HCT116 (cell line): ENCODE results near the gene UBE2V1. TPM values are rescaled to one million over a fixed set of nuclear protein-coding genes. Genes with fewer than 3 reads are reported as not detected.

ENCODE experiments used
- ATAC-seq: fragments of 200-7000 bp; cut with Tn5 transposase; 2 replicates; pipeline ENCODE4 v1.9.1; 2020; ENCODE audit warnings: mild to moderate bottlenecking, moderate library complexity
- BruUV-seq: library from RNA; stranded (reverse); fragments of 400-500 nt; replicated peaks from 2 replicates; lab custom pipeline; 2021; lab: Mats Ljungman, UMichigan
- CTCF ChIA-PET: fragments of 300-600 bp; sonication (Branson Sonifier 250); formaldehyde crosslinking; loops from one replicate; lab custom pipeline; 2021; ENCODE audit warnings: antibody characterized with exemption; lab: Charles Lee
- POLR2A ChIA-PET: fragments of 300-600, 350-600 bp; sonication (Branson Sonifier 250); formaldehyde crosslinking; loops from one replicate; lab custom pipeline; 2021; ENCODE audit warnings: antibody characterized with exemption; lab: Charles Lee
- RAD21 ChIA-PET, 2 experiments: fragments of 300-600 bp; sonication (Branson Sonifier 250); formaldehyde crosslinking; loops; one replicate each; lab custom pipeline; 2023; ENCODE audit warnings: low total read pairs in 2 of 2; ENCODE audit not compliant: uncharacterized antibody in 2 of 2, unreplicated experiment in 2 of 2, low non-redundant PET in 1 of 2; lab: Charles Lee
- DNase-seq: peaks from one replicate; pipeline ENCODE4 v3.0.0-alpha.2; 2010; ENCODE audit warnings: low read depth, low spot score
- H2AFZ ChIP-seq: fragments of 200-600 bp; shearing (Covaris generic), sonication (generic); 2 replicates; pipeline ENCODE4 v1.6.1; 2017; ENCODE audit warnings: low read depth, mixed run types, mixed read lengths, antibody characterized with exemption, low read length; ENCODE audit not compliant: poor library complexity, severe bottlenecking
- H3K27ac ChIP-seq: 2 replicates; pipeline ENCODE4 v1.5.1; 2012; ENCODE audit warnings: low read depth, low read length
- H3K27me3 ChIP-seq: fragments of 200-600 bp; sonication (generic); 2 replicates; pipeline ENCODE4 v1.6.1; 2016; ENCODE audit warnings: mixed run types, low read length, mixed read lengths; ENCODE audit not compliant: insufficient read depth
- H3K36me3 ChIP-seq, 2 experiments: fragments of 200-500 bp in 1 of 2; fragments of 200-600 bp in 1 of 2; sonication (Bioruptor generic) in 1 of 2; sonication (generic) in 1 of 2; 2 replicates each; pipeline versions ENCODE4 v1.5.1 to v1.6.1; 2014 to 2016; ENCODE audit warnings: low read length in 2 of 2, inconsistent platforms in 1 of 2, mixed read lengths in 1 of 2, mixed run types in 1 of 2; ENCODE audit not compliant: insufficient read depth in 2 of 2, control insufficient read depth in 1 of 2
- H3K4me1 ChIP-seq, 2 experiments: fragments of 200-600 bp in 1 of 2; sonication (generic) in 1 of 2; 2 replicates each; pipeline versions ENCODE4 v1.5.1 to v1.6.1; 2012 to 2017; ENCODE audit warnings: low read length in 2 of 2, inconsistent platforms in 1 of 2, mild to moderate bottlenecking in 1 of 2, mixed read lengths in 1 of 2, mixed run types in 1 of 2, moderate library complexity in 1 of 2; ENCODE audit not compliant: insufficient read depth in 2 of 2, control insufficient read depth in 1 of 2
- H3K4me2 ChIP-seq: fragments of 200-600 bp; sonication (generic); 2 replicates; pipeline ENCODE4 v1.6.1; 2017; ENCODE audit warnings: mixed run types, low read length, mixed read lengths
- H3K4me3 ChIP-seq, 2 experiments: fragments of 200-600 bp in 1 of 2; sonication (generic) in 1 of 2; replicated peaks in 1 of 2; 2 replicates each; pipeline ENCODE4 v1.5.1; 2011 to 2016; ENCODE audit warnings: low read length in 2 of 2, control low read depth in 1 of 2, low read depth in 1 of 2, mild to moderate bottlenecking in 1 of 2, mixed read lengths in 1 of 2, mixed run types in 1 of 2
- H3K79me2 ChIP-seq: fragments of 200-600 bp; sonication (generic); 2 replicates; pipeline ENCODE4 v1.6.1; 2017; ENCODE audit warnings: mild to moderate bottlenecking, mixed run types, low read length, moderate library complexity, mixed read lengths; ENCODE audit not compliant: insufficient read depth
- H3K9ac ChIP-seq: fragments of 200-600 bp; sonication (generic); 2 replicates; pipeline ENCODE4 v1.6.1; 2016; ENCODE audit warnings: low read length, mixed read lengths
- H3K9me2 ChIP-seq: fragments of 200-600 bp; sonication (generic), shearing (Covaris generic); 2 replicates; pipeline ENCODE4 v1.6.1; 2017; ENCODE audit warnings: mixed run types, mild to moderate bottlenecking, moderate library complexity; ENCODE audit not compliant: insufficient read depth
- H3K9me3 ChIP-seq, 2 experiments: fragments of 200-500 bp in 1 of 2; fragments of 200-600 bp in 1 of 2; sonication (Bioruptor generic) in 1 of 2; sonication (generic) in 1 of 2; 2 replicates each; pipeline ENCODE4 v1.6.1; 2014 to 2017; ENCODE audit warnings: low read length in 2 of 2, mixed read lengths in 2 of 2, inconsistent platforms in 1 of 2, low read depth in 1 of 2, mild to moderate bottlenecking in 1 of 2, mixed run types in 1 of 2, moderate library complexity in 1 of 2; ENCODE audit not compliant: control insufficient read depth in 1 of 2, insufficient read depth in 1 of 2
- H4K20me1 ChIP-seq: fragments of 200-600 bp; sonication (generic), shearing (Covaris generic); 2 replicates; pipeline ENCODE4 v1.6.1; 2017; ENCODE audit warnings: mixed run types, mild to moderate bottlenecking, moderate library complexity; ENCODE audit not compliant: insufficient read depth
- CEBPB ChIP-seq: IDR thresholded peaks from 2 replicates; pipeline ENCODE4 v1.6.1; 2012; ENCODE audit warnings: low read depth
- EGR1 ChIP-seq: IDR thresholded peaks from 2 replicates; pipeline ENCODE4 v1.6.1; 2012; ENCODE audit warnings: low read depth
- ELF1 ChIP-seq: IDR thresholded peaks from 2 replicates; pipeline ENCODE4 v1.6.1; 2012; ENCODE audit warnings: low read depth, borderline replicate concordance
- EZH2 ChIP-seq: fragments of 200-600 bp; sonication (generic); IDR thresholded peaks from 2 replicates; pipeline ENCODE4 v1.6.1; 2017; ENCODE audit warnings: antibody characterized with exemption, mixed run types
- JUND ChIP-seq: IDR thresholded peaks from 2 replicates; pipeline ENCODE4 v1.6.1; 2012
- POLR2A ChIP-seq: IDR thresholded peaks from 2 replicates; pipeline ENCODE4 v1.7.0; 2011; ENCODE audit warnings: borderline replicate concordance; ENCODE audit not compliant: insufficient read depth, insufficient read length; ENCODE audit errors: extremely low read depth
- POLR2AphosphoS5 ChIP-seq: IDR thresholded peaks from 2 replicates; pipeline ENCODE4 v1.6.1; 2011; ENCODE audit warnings: mild to moderate bottlenecking, low read depth, low read length, moderate library complexity
- RAD21 ChIP-seq: IDR thresholded peaks from 2 replicates; pipeline ENCODE4 v1.6.1; 2012; ENCODE audit warnings: low read depth, mild to moderate bottlenecking
- SIN3A ChIP-seq: IDR thresholded peaks from 2 replicates; pipeline ENCODE4 v1.6.1; 2012; ENCODE audit warnings: low read depth
- TCF7L2 ChIP-seq: IDR thresholded peaks from 2 replicates; pipeline ENCODE4 v1.7.0; 2011; ENCODE audit warnings: borderline replicate concordance, inconsistent platforms; ENCODE audit not compliant: insufficient read depth, insufficient read length; ENCODE audit errors: extremely low read depth
- YY1 ChIP-seq: IDR thresholded peaks from 2 replicates; pipeline ENCODE4 v1.6.1; 2011; ENCODE audit warnings: low read length, low read depth, moderate library complexity, mild to moderate bottlenecking; ENCODE audit not compliant: insufficient replicate concordance; ENCODE audit errors: extremely low read depth
- ZBTB33 ChIP-seq: IDR thresholded peaks from 2 replicates; pipeline ENCODE4 v1.6.1; 2011; ENCODE audit warnings: mild to moderate bottlenecking, low read length, moderate library complexity; ENCODE audit not compliant: insufficient replicate concordance; ENCODE audit errors: extremely low read depth
- ZFX ChIP-seq: fragments of 450-650 bp; IDR thresholded peaks from 2 replicates; pipeline ENCODE4 v1.6.1; 2017
- ZNF274 ChIP-seq: fragments of 200-500 bp; sonication (Bioruptor generic); IDR thresholded peaks from 2 replicates; pipeline ENCODE4 v1.6.1; 2014; ENCODE audit warnings: mild to moderate bottlenecking, low read depth, low read length, inconsistent platforms
- intact Hi-C: fragments of 100-400 bp; cut with micrococcal nuclease; formaldehyde crosslinking; loops from 2 replicates; pipeline ENCODE4 v1.10.0; 2022
- total RNA-seq: library from RNA; stranded (reverse); gene quantifications from one replicate; pipeline ENCODE4 v1.2.1, GENCODE V29; 2021; ENCODE audit not compliant: unreplicated experiment

The UBE2V1 gene
- total RNA-seq, 1 experiment from 2014 or later, result 114 TPM

- TSS peak; percentile 10 for BruUV-seq
- intact Hi-C loops, result no loop called here
- Histone ChIP-seq H4K20me1 (no peaks in the 10 kb centered on the region), H3K79me2 (peaks cover 93% of the 10 kb centered on the region), H2AFZ (no peak overlapping the region), H3K4me1 (peaks cover 0 to 6% of the 10 kb centered on the region in 2 experiments; a peak in 3 of 4 replicates), H3K4me2 (no peak overlapping the region), H3K27ac (no peak overlapping the region), H3K9me2 (no peaks in the 10 kb centered on the region), H3K27me3 (no peaks in the 10 kb centered on the region), H3K36me3 (peaks cover 22 to 37% of the 10 kb centered on the region in 2 experiments), H3K4me3 (no peak overlapping the region), H3K9ac (no peak overlapping the region), H3K9me3 (no peaks in the 10 kb centered on the region)
- DNase-seq, result no peak
- ChIA-PET RAD21 (interaction anchor here in 1 of 2 experiments (0.6 kb wide), 1 partner anchor 86 kb away, joined by 3 read pairs; no protein-coding TSS in a partner anchor), POLR2A (no interaction called here), CTCF (interaction anchor here (0.8 kb wide), 1 partner anchor 21 kb away, joined by 3 read pairs; no protein-coding TSS in a partner anchor)
- no peak for TF ChIP-seq ZBTB33
- TF ChIP-seq SIN3A, result no peak
- no peak for TF ChIP-seq JUND
- TF ChIP-seq CEBPB, result no peak
- no peak for TF ChIP-seq EGR1
- no peak for TF ChIP-seq ELF1
- TF ChIP-seq ZFX, result no peak
- no peak for TF ChIP-seq EZH2
- no peak for TF ChIP-seq ZNF274
- no peak for TF ChIP-seq POLR2AphosphoS5
- TF ChIP-seq YY1, result no peak
- no peak for TF ChIP-seq POLR2A
- no peak for TF ChIP-seq TCF7L2
- TF ChIP-seq RAD21, result no peak
- no peak for ATAC-seq
Observed at GRCh38 chr20:50092436-50092835, 20.5 kb downstream of the UBE2V1 start.
